Fibroblast of skin of back (primary cell): ENCODE results near the gene SMAD3.

ENCODE experiments used
- DNase-seq: peaks from one replicate; pipeline ENCODE4 v3.0.0-alpha.2; 2013

SMAD3 gene

GRCh38 chr15:67036775-67037555 lies 28.4 kb upstream of the SMAD3 start:
- no peak for DNase-seq

DNA sequence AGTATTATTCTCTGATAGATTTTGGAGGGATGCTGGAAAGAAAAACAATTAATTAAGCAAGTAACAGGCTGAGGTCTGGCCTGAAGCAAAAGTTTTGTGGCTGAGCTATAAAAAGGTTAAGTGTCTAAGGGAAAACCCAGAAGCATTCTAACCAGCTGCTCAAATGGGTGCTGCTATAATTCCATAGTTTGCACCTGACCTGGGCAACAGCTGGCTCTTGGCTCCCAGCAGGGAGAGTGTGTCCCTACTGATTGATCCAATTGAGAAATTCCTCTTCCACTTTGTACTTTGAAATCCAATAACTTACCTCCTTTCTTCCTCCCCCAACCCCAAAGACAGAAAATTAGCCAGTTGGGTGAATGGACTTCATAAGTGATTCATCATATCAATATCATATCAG lies 27.7 kb upstream of the SMAD3 start:
- no peak for DNase-seq

DNA sequence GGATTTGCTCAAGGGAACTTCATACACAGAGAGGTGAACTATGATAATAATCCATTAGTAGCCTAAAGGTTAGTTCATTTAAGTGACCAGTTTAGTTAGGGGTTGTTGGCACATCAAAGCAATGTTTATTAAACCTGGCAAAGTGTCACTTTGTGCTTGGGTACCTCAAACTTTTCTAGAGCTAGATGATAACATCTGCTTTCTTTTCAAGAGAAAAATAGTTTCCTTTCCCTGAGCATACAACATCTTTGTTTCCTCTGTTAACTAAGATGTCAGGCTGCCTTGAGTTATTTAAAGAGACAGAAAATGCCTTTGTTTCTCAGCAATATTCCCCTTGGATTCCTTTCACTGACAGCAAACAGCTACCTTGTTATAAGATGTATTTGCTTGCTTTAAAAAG lies 26.7 kb upstream of the SMAD3 start:
- no peak for DNase-seq

DNA sequence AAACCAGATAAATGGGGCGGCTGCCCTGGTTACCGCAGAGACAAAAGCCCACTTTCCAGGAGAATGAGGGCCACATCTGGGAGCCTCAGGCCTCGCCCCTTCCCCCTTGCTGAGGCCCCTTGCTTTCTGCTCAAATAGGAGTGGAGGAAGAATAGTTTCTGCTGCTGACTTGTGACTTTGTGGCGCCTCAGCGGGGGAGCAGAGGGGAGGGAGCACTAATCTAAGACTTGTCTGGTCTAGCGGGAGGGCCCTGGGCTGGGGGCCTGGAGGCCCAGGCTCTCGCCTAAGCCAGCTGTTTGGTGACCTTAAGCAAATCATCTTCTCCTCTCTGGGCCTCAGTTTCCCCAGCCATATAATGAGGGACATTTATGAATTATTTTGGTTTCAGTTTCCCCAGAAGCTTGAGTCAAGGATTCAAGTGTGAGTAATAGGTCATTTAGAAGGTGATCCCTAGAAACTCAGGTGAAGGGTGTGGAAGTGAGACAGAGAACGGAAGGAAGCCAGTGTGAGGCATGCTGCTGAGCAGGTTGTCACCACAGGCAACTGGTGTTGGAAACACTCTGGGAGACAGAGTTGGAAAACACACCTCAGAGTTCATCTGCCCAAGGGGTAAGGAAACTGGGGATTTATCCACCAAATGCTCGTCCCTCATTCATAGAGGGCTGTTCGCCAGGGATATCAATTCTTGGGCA lies 25.9 kb upstream of the SMAD3 start:
- no peak for DNase-seq

DNA sequence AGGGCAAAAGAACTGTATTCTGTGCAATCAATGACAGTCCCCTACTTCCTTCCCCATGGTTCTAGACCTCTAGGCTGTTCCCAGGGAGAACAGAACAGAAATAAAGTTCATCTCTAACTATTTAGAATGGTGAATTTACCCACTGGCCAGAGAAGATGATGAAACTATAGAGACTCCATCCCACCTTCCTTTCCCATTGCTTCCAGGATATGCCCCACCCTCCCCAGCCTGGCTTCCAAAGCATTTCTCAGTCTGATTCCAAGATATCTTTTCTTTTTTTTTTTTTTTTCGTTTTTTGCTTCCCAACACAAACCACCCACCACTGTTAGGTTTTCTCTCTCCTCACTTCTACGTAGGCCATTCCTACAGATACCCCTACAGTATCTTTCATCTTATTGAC lies 25.1 kb upstream of the SMAD3 start:
- DNase-seq: no peak

- peak; percentile 34 for DNase-seq
These were observed 22.8 kb upstream of the SMAD3 start for GRCh38 chr15:67042551-67043142.

GRCh38 chr15:67043939-67044771 lies 21.2 kb upstream of the SMAD3 start:
- DNase-seq: peak; percentile 98

DNA sequence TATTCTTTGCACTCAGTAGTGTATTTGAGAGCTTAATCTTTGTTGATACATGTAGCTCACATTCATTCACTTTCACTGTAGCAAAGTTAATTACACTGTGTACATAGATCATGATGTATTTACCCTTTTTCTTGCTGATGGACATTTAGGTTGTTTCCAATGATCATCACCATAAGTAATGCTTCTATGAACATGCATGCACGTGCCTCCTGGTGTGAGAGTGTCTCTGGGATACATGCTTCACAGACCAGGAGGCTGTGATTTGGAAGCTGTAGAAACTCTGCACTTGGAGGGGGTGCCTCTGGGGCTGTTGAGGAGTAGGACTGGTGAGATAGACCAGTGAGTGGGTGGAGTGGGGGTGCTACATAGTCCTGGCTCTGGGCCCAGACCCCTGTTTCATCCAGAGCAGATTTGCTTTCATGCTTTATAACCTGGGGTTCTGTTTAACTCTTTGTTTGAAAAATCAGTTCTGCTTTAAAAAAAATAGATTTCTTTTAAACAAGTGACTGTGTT lies 18.2 kb upstream of the SMAD3 start:
- DNase-seq: no peak

- peak; percentile 93 for DNase-seq
These were observed 16.8 kb upstream of the SMAD3 start for GRCh38 chr15:67048281-67049279.

DNA sequence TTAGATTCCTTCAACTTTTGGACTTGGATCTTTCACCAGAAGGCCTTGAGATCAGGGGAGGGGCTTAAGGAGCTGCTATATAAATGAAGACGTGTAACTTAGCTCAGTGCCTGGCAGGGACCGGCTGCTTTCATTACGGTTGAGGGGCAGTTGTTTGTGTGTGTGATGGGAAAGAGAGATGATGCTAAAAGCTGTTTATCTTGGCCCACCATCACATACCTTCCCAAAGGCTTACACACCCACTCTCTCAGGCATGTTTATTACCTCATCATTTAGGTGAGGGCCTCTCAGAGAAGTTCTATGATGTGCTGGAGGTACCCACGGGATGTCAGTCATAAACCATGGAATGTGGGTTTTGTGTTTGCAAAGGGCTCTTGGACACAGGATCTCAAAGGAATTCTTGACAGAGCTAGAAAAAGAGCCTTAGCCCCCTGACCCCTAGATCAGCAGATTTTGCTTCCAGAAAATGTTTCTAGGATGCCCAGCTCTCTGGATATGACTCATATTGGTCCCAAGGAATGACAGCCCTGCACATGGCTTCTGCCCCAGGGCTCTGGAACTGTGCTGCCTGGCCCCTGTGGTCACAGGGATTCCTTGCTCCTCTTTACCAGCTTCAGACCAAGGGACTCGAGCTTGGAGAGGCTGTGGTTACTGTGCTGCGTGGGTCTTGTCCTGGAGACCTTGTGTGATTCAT lies 15.9 kb upstream of the SMAD3 start:
- peak; percentile 97 for DNase-seq

- DNase-seq: no peak
These were observed 15.3 kb upstream of the SMAD3 start for GRCh38 chr15:67050062-67050461.

GRCh38 chr15:67050522-67051087 lies 14.8 kb upstream of the SMAD3 start:
- no peak for DNase-seq

GRCh38 chr15:67051088-67052045 lies 14.0 kb upstream of the SMAD3 start:
- DNase-seq: no peak

GRCh38 chr15:67054676-67055075 lies 10.7 kb upstream of the SMAD3 start:
- no peak for DNase-seq

DNA sequence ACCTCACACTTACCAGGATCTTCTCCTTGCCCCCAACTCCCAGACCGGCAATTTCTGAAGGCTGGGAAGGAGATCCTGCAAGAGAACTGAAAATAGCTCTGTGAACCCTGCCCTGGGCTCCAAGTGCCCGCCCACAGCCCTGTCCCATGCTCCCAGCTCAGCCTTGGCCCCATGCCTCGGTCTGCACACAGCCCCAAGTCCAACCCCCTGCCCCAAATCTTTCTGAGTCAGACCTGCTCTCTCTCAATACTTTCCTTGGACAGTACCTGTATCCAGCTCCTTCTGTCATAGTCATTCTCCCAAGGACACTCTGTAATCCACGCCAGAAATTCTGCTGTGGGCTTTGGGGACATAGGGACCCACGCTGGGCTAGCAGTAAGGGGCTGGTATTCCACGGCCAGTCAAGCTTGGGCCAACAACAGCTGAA lies 6.3 kb upstream of the SMAD3 start:
- DNase-seq: no peak

GRCh38 chr15:67061811-67062368 lies 3.5 kb upstream of the SMAD3 start:
- no peak for DNase-seq

GRCh38 chr15:67062369-67062985 lies 2.9 kb upstream of the SMAD3 start:
- no peak for DNase-seq
